Fibroblast of pulmonary artery (primary cell): ENCODE data around the gene CLN6.

Source experiments
- DNase-seq: peaks from one replicate; pipeline ENCODE4 v3.0.0-alpha.2; 2010; ENCODE audit warnings: low read depth
- H3K4me3 ChIP-seq: replicated peaks from 2 replicates; pipeline ENCODE4 v1.5.1; 2011; ENCODE audit warnings: low read depth, mild to moderate bottlenecking, control low read depth, low read length, moderate library complexity
- CTCF ChIP-seq: IDR thresholded peaks from 2 replicates; pipeline ENCODE4 v1.5.1; 2011; ENCODE audit warnings: mild to moderate bottlenecking, control low read depth, low read length, inconsistent platforms; ENCODE audit errors: missing control alignments

The CLN6 gene

GRCh38 chr15:68256675-68257450 lies 27.3 kb upstream of the CLN6 start:
- no peak for TF ChIP-seq CTCF
- H3K4me3 ChIP-seq, result peak overlapping the region; percentile 53
- peak; percentile 97 for DNase-seq

GRCh38 chr15:68252925-68253534 lies 23.5 kb upstream of the CLN6 start:
- TF ChIP-seq CTCF, result peak; percentile 93
- DNase-seq, result peak; percentile 91
- H3K4me3 ChIP-seq, result no peak overlapping the region

GRCh38 chr15:68249058-68249713 lies 19.7 kb upstream of the CLN6 start:
- no peak overlapping the region for H3K4me3 ChIP-seq
- DNase-seq, result no peak
- no peak for TF ChIP-seq CTCF

- no peak for DNase-seq
- H3K4me3 ChIP-seq, result no peak overlapping the region
- no peak for TF ChIP-seq CTCF
These were observed 14.7 kb upstream of the CLN6 start for GRCh38 chr15:68244235-68244634.

- no peak for DNase-seq
- H3K4me3 ChIP-seq, result no peak overlapping the region
- TF ChIP-seq CTCF, result no peak
These were observed 11.8 kb upstream of the CLN6 start for GRCh38 chr15:68241088-68241935.

GRCh38 chr15:68239025-68239424 lies 9.5 kb upstream of the CLN6 start:
- DNase-seq, result no peak
- TF ChIP-seq CTCF, result no peak
- no peak overlapping the region for H3K4me3 ChIP-seq
